HEK293 (cell line): ENCODE results near the gene DDX54.

ENCODE experiments used
- CTCF ChIA-PET: fragments of 350-600 bp; formaldehyde crosslinking; extraction: SDS; loops from one replicate; lab custom pipeline; 2021; ENCODE audit warnings: antibody characterized with exemption; lab: Yijun Ruan, JAX
- POLR2A ChIA-PET: fragments of 300-600 bp; formaldehyde crosslinking; extraction: SDS; loops from one replicate; lab custom pipeline; 2020; ENCODE audit warnings: antibody characterized with exemption, inconsistent platforms; lab: Yijun Ruan, JAX
- H3K27ac ChIP-seq: fragments of 200-500 bp; sonication (Bioruptor generic); 2 replicates; pipeline ENCODE4 v1.5.1; 2014; ENCODE audit warnings: low read depth, low read length, control low read depth, inconsistent platforms; ENCODE audit errors: extremely low read depth
- H3K36me3 ChIP-seq, 2 experiments: fragments of 200-500 bp in 1 of 2; sonication (Bioruptor generic) in 1 of 2; 1 replicate in 1 of 2; 2 replicates in 1 of 2; pipeline ENCODE4 v1.5.1; 2014 to 2017; ENCODE audit warnings: inconsistent platforms in 2 of 2, low read length in 2 of 2; ENCODE audit not compliant: control insufficient read depth in 2 of 2, insufficient read depth in 1 of 2
- H3K4me1 ChIP-seq: fragments of 200-500 bp; sonication (Bioruptor generic); 2 replicates; pipeline ENCODE4 v1.5.1; 2014; ENCODE audit warnings: mild to moderate bottlenecking, low read length, inconsistent platforms; ENCODE audit not compliant: control insufficient read depth, insufficient read depth
- H3K4me3 ChIP-seq: 2 replicates; pipeline ENCODE4 v1.5.1; 2011; ENCODE audit warnings: low read depth, mild to moderate bottlenecking, control low read depth, low read length, moderate library complexity
- H3K9me3 ChIP-seq: fragments of 200-500 bp; sonication (Bioruptor generic); 2 replicates; pipeline ENCODE4 v1.5.1; 2014; ENCODE audit warnings: low read depth, low read length, inconsistent platforms; ENCODE audit not compliant: control insufficient read depth, insufficient read depth
- GLIS1 ChIP-seq: fragments of 450-650 bp; formaldehyde crosslinking; IDR thresholded peaks from 2 replicates; pipeline ENCODE4 v1.5.1; 2016; ENCODE audit warnings: missing biosample characterization, missing genetic modification characterization
- MEIS1 ChIP-seq: sonication (generic); formaldehyde crosslinking; IDR thresholded peaks from 2 replicates; pipeline ENCODE4 v1.8.1; 2022; ENCODE audit warnings: missing genetic modification reagents, mild to moderate bottlenecking, borderline replicate concordance
- YY1 ChIP-seq: fragments of 450-650 bp; formaldehyde crosslinking; IDR thresholded peaks from 2 replicates; pipeline ENCODE4 v1.5.1; 2018; ENCODE audit warnings: missing biosample characterization, missing genetic modification characterization
- ZBTB17 ChIP-seq: fragments of 450-650 bp; formaldehyde crosslinking; IDR thresholded peaks from 2 replicates; pipeline ENCODE4 v1.5.1; 2016; ENCODE audit warnings: missing biosample characterization, missing genetic modification characterization
- ZBTB8A ChIP-seq: fragments of 450-650 bp; formaldehyde crosslinking; IDR thresholded peaks from 2 replicates; pipeline ENCODE4 v1.5.1; 2016; ENCODE audit warnings: missing biosample characterization, missing genetic modification characterization
- ZNF132 ChIP-seq: fragments of 450-650 bp; formaldehyde crosslinking; IDR thresholded peaks from 2 replicates; pipeline ENCODE4 v1.5.1; 2017; ENCODE audit warnings: missing biosample characterization, missing genetic modification characterization, borderline replicate concordance
- ZNF133 ChIP-seq: fragments of 450-650 bp; formaldehyde crosslinking; IDR thresholded peaks from 2 replicates; pipeline ENCODE4 v1.5.1; 2016; ENCODE audit warnings: missing biosample characterization, missing genetic modification characterization
- ZNF138 ChIP-seq: fragments of 450-650 bp; formaldehyde crosslinking; IDR thresholded peaks from 2 replicates; pipeline ENCODE4 v1.5.1; 2016; ENCODE audit warnings: missing biosample characterization, missing genetic modification characterization, borderline replicate concordance
- ZNF23 ChIP-seq: fragments of 450-650 bp; formaldehyde crosslinking; IDR thresholded peaks from 2 replicates; pipeline ENCODE4 v1.5.1; 2016; ENCODE audit warnings: missing biosample characterization, missing genetic modification characterization, borderline replicate concordance
- ZNF26 ChIP-seq: fragments of 450-650 bp; formaldehyde crosslinking; IDR thresholded peaks from 2 replicates; pipeline ENCODE4 v1.5.1; 2016; ENCODE audit warnings: missing biosample characterization, missing genetic modification characterization
- ZNF274 ChIP-seq, 2 experiments: fragments of 200-500 bp in 1 of 2; fragments of 450-650 bp in 1 of 2; sonication (Bioruptor generic) in 1 of 2; formaldehyde crosslinking in 1 of 2; IDR thresholded peaks; 2 replicates each; pipeline versions ENCODE4 v1.5.1 to v1.6.1; 2014 to 2016; ENCODE audit warnings: borderline replicate concordance in 1 of 2, inconsistent platforms in 1 of 2, low read length in 1 of 2, missing biosample characterization in 1 of 2, missing genetic modification characterization in 1 of 2
- ZNF416 ChIP-seq: fragments of 450-650 bp; formaldehyde crosslinking; IDR thresholded peaks from 2 replicates; pipeline ENCODE4 v1.5.1; 2016; ENCODE audit warnings: missing biosample characterization, missing genetic modification characterization
- ZNF529 ChIP-seq: fragments of 450-650 bp; formaldehyde crosslinking; IDR thresholded peaks from 2 replicates; pipeline ENCODE4 v1.5.1; 2017; ENCODE audit warnings: missing genetic modification characterization, missing biosample characterization; ENCODE audit not compliant: insufficient replicate concordance
- ZNF561 ChIP-seq: fragments of 450-650 bp; IDR thresholded peaks from 2 replicates; pipeline ENCODE4 v1.5.1; 2018; ENCODE audit warnings: missing biosample characterization, missing genetic modification characterization, borderline replicate concordance
- ZNF580 ChIP-seq: fragments of 450-650 bp; formaldehyde crosslinking; IDR thresholded peaks from 2 replicates; pipeline ENCODE4 v1.5.1; 2016; ENCODE audit warnings: missing biosample characterization, missing genetic modification characterization
- ZNF639 ChIP-seq: fragments of 450-650 bp; formaldehyde crosslinking; IDR thresholded peaks from 2 replicates; pipeline ENCODE4 v1.5.1; 2016; ENCODE audit warnings: missing biosample characterization, missing genetic modification characterization
- ZNF664 ChIP-seq: fragments of 450-650 bp; formaldehyde crosslinking; IDR thresholded peaks from 2 replicates; pipeline ENCODE4 v1.5.1; 2016; ENCODE audit warnings: missing biosample characterization, missing genetic modification characterization
- ZNF704 ChIP-seq: fragments of 450-650 bp; formaldehyde crosslinking; IDR thresholded peaks from 2 replicates; pipeline ENCODE4 v1.5.1; 2016; ENCODE audit warnings: missing biosample characterization, missing genetic modification characterization
- ZNF768 ChIP-seq: fragments of 450-650 bp; formaldehyde crosslinking; IDR thresholded peaks from 2 replicates; pipeline ENCODE4 v1.5.1; 2018; ENCODE audit warnings: missing biosample characterization, mild to moderate bottlenecking, missing genetic modification characterization

The DDX54 gene

GRCh38 chr12:113186666-113187325 is 1.5 kb upstream of the DDX54 start:
- POLR2A ChIA-PET = interaction anchor here (0.5 to 2.2 kb wide), 4 partner anchors 10 to 35 kb away, joined by 3 to 12 read pairs (median 4); partner anchors contain the start of gene TPCN1
- H3K4me3 ChIP-seq = no peak overlapping the region
- no peaks in the 10 kb centered on the region for H3K9me3 ChIP-seq
- H3K27ac ChIP-seq = no peak overlapping the region
- H3K4me1 ChIP-seq = peaks cover 3% of the 10 kb centered on the region; the same call in 1 of the 2 replicates
- TF ChIP-seq ZNF133 (no peak), ZNF274 (IDR thresholded peaks at IDR 0.05; ENCODE audit: low read length) (no peak), ZNF274 (tag by site-specific recombination; IDR thresholded peaks at IDR 0.05; ENCODE audit: borderline replicate concordance) (no peak), ZNF768 (tag by site-specific recombination) (peak; percentile 84), ZNF416 (tag by site-specific recombination) (no peak), ZBTB8A (no peak)
- peaks cover 13 to 52% of the 10 kb centered on the region in 2 experiments; a peak in 2 of 3 replicates for H3K36me3 ChIP-seq
- CTCF ChIA-PET = interaction anchor here (0.6 to 1.8 kb wide), 6 partner anchors 8 to 1290 kb away, joined by 3 to 9 read pairs (median 4); no protein-coding TSS in a partner anchor

- POLR2A ChIA-PET = interaction anchor here (0.5 to 2.3 kb wide), 10 partner anchors 8 to 236 kb away, joined by 3 to 12 read pairs (median 5); partner anchors contain the start of genes SDSL and TPCN1
- H3K27ac ChIP-seq = peak overlapping the region; percentile 94; the same call in 1 of the 2 replicates
- H3K4me3 ChIP-seq = peak overlapping the region; percentile 99
- H3K9me3 ChIP-seq = no peaks in the 10 kb centered on the region
- CTCF ChIA-PET = interaction anchor here (1.1 to 1.8 kb wide), 2 partner anchors 12 to 37 kb away, joined by 3 to 9 read pairs; no protein-coding TSS in a partner anchor
- peaks cover 3% of the 10 kb centered on the region; the same call in 1 of the 2 replicates for H3K4me1 ChIP-seq
- TF ChIP-seq ZNF580 (tag by site-specific recombination) = peak; percentile 28
- no peak for TF ChIP-seq ZNF26 (tag by site-specific recombination)
- no peak for TF ChIP-seq ZNF529
- TF ChIP-seq ZBTB8A = no peak
- TF ChIP-seq ZBTB17 (tag by site-specific recombination) = no peak
- TF ChIP-seq ZNF664 (tag by site-specific recombination) = peak; percentile 46; the same call in 1 of the 2 replicates
- no peak for TF ChIP-seq ZNF132 (tag by site-specific recombination)
- no peak for TF ChIP-seq ZNF138 (tag by site-specific recombination)
- no peak for TF ChIP-seq ZNF639
- no peak for TF ChIP-seq YY1 (tag by site-specific recombination)
- no peak for TF ChIP-seq ZNF704 (tag by site-specific recombination)
- TF ChIP-seq GLIS1 = peak; percentile 55
- no peak for TF ChIP-seq MEIS1 (CRISPR knock-in tag)
- no peak for TF ChIP-seq ZNF23 (tag by site-specific recombination)
- no peak for TF ChIP-seq ZNF561 (tag by site-specific recombination)
- peaks cover 18 to 48% of the 10 kb centered on the region in 2 experiments; a peak in 2 of 3 replicates for H3K36me3 ChIP-seq
Observed at GRCh38 chr12:113186033-113186365, 721 bp upstream of the DDX54 start.
